Measurements from ENCODE around the gene CC2D2B. TPM values are rescaled to one million over a fixed set of nuclear protein-coding genes. Genes with fewer than 3 reads are reported as not detected.

Gene CC2D2B
- total and polyA plus RNA-seq, 2 of the 13 experiments (the other 11 are each of a cell fraction or from before 2014, with no cell fraction given), result 0.20 TPM; not detected in 1

DNA sequence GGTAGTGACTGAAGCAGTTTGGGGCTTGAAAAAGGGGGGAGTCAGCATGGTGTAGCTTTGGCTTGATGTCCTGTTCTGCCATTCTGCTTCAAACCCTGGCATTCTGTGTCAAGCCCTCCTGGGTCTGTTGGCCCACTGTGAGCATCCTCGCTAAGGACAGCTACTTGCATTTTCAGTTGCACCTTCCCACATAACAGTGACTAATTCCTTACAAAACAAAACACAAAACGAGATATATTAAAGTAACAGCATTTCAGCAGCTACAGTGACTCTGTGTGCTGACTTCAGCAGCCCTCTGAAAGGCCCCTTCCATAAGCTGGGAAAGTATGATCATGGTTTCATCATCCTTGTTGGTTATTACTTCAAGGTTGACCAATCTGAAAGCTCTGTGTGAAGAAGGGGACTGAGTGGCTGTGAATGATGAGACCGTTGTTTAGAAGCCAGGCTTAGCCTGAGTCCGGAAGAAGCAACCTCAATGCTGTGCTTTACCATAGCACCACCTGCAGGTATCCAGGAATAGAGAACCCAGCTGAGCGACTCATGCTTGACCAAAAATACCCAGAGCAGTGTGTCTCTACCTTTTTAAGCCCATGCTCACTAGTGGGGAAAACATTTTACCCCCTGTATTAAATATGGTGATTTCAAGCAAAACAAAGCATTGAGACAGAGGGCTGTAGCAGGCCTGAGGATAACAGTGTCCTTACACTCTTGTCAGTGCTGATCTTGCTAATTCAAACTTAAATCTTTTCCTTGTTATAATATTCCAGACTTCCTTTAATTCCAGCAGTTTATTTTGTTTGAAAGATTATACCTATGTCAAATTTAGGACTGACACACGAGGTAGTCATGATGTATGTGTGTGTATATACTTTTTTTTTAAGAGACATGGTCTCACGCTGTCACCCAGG lies 42.6 kb upstream of the CC2D2B start (continued):
- TF ChIP-seq PRPF4 (IDR thresholded peaks at IDR 0.05; ENCODE audit: low read depth, low read length, poor library complexity, severe bottlenecking) (no peak), ERF (CRISPR knock-in tag; IDR thresholded peaks at IDR 0.05) (peak; percentile 46; the same call in 1 of the 2 replicates), HDAC2 (CRISPR knock-in tag; IDR thresholded peaks at IDR 0.05) (peak; percentile 37; the same call in 1 of the 2 replicates), GATAD1 (CRISPR knock-in tag; IDR thresholded peaks at IDR 0.05) (no peak), POLR2A (IDR thresholded peaks at IDR 0.05; ENCODE audit: insufficient read depth in 1 of 2, low read depth in 2 of 2, low read length in 2 of 2) (no peak), PCBP1 (IDR thresholded peaks at IDR 0.05; ENCODE audit: borderline replicate concordance, low read depth, low read length) (no peak), FOXK2 (IDR thresholded peaks at IDR 0.05) (no peak), ZNF484 (CRISPR knock-in tag; IDR thresholded peaks at IDR 0.05; ENCODE audit: borderline replicate concordance, low read depth) (no peak), TBX3 (IDR thresholded peaks at IDR 0.05; ENCODE audit: borderline replicate concordance) (no peak), ETV5 (CRISPR knock-in tag; IDR thresholded peaks at IDR 0.05; ENCODE audit: borderline replicate concordance) (peak; percentile 58; the same call in 1 of the 2 replicates), RBM22 (optimal IDR thresholded peaks at IDR 0.05; ENCODE audit: low read length) (no peak)
- TF ChIP-seq, protein P1, sequence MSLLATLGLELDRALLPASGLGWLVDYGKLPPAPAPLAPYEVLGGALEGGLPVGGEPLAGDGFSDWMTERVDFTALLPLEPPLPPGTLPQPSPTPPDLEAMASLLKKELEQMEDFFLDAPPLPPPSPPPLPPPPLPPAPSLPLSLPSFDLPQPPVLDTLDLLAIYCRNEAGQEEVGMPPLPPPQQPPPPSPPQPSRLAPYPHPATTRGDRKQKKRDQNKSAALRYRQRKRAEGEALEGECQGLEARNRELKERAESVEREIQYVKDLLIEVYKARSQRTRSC (CRISPR knock-in tag; IDR thresholded peaks at IDR 0.05; ENCODE audit: low read depth), result no peak
- TF ChIP-seq, protein P2, sequence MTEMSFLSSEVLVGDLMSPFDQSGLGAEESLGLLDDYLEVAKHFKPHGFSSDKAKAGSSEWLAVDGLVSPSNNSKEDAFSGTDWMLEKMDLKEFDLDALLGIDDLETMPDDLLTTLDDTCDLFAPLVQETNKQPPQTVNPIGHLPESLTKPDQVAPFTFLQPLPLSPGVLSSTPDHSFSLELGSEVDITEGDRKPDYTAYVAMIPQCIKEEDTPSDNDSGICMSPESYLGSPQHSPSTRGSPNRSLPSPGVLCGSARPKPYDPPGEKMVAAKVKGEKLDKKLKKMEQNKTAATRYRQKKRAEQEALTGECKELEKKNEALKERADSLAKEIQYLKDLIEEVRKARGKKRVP (CRISPR knock-in tag; IDR thresholded peaks at IDR 0.05), result peak in 1 of 2 experiments; percentile 81; a peak in 2 of 4 replicates
